Neural progenitor cell (in vitro differentiated cells): ENCODE data around the gene SPDL1.

Experiments
- CTCF ChIP-seq: fragments of 200-600 bp; sonication (generic); IDR thresholded peaks from 2 replicates; pipeline ENCODE4 v1.5.1; 2017; ENCODE audit warnings: antibody characterized with exemption, mild to moderate bottlenecking
- EZH2 ChIP-seq: fragments of 200-600 bp; sonication (generic); IDR thresholded peaks from 2 replicates; pipeline ENCODE4 v1.6.1; 2017; ENCODE audit warnings: antibody characterized with exemption, mild to moderate bottlenecking, moderate library complexity

GRCh38 chr5:169567079-169567478 is 16.5 kb upstream of the SPDL1 start:
- TF ChIP-seq EZH2 (no peak), CTCF (no peak)
